SJCRH30 (cell line): ENCODE data around the gene IL1RN. TPM values are rescaled to one million over a fixed set of nuclear protein-coding genes. Genes with fewer than 3 reads are reported as not detected.

Experiments used
- DNase-seq, 2 experiments: peaks; one replicate each; pipeline ENCODE4 v3.0.0-alpha.2; 2015 to 2020
- H3K27ac ChIP-seq: fragments of 250-450 bp; sonication (Bioruptor Pico); 2 replicates; pipeline ENCODE4 v1.5.1; 2020; ENCODE audit warnings: mild to moderate bottlenecking, moderate library complexity
- H3K27me3 ChIP-seq: fragments of 250-450 bp; sonication (Bioruptor Pico); 2 replicates; pipeline ENCODE4 v1.5.1; 2020; ENCODE audit warnings: mild to moderate bottlenecking, moderate library complexity
- H3K36me3 ChIP-seq: fragments of 250-450 bp; sonication (Bioruptor Pico); 2 replicates; pipeline ENCODE4 v1.5.1; 2020; ENCODE audit warnings: mild to moderate bottlenecking, moderate library complexity
- H3K4me1 ChIP-seq: fragments of 250-450 bp; sonication (Bioruptor Pico); 2 replicates; pipeline ENCODE4 v1.5.1; 2020; ENCODE audit warnings: mild to moderate bottlenecking, moderate library complexity
- H3K4me3 ChIP-seq: fragments of 250-450 bp; sonication (Bioruptor Pico); 2 replicates; pipeline ENCODE4 v1.5.1; 2020; ENCODE audit warnings: mild to moderate bottlenecking, moderate library complexity
- H3K9me3 ChIP-seq: fragments of 250-450 bp; sonication (Bioruptor Pico); replicated peaks from 2 replicates; pipeline ENCODE4 v1.5.1; 2020; ENCODE audit warnings: mild to moderate bottlenecking, moderate library complexity
- total RNA-seq: library from RNA; depleted of rRNA; stranded (reverse); fragments of >200 nt; shearing (Covaris generic); gene quantifications from 2 replicates; pipeline ENCODE4 v1.2.3, GENCODE V29; 2014; rRNA removed

IL1RN gene, protein sequence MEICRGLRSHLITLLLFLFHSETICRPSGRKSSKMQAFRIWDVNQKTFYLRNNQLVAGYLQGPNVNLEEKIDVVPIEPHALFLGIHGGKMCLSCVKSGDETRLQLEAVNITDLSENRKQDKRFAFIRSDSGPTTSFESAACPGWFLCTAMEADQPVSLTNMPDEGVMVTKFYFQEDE
- total RNA-seq: not detected in 2 replicates

DNA sequence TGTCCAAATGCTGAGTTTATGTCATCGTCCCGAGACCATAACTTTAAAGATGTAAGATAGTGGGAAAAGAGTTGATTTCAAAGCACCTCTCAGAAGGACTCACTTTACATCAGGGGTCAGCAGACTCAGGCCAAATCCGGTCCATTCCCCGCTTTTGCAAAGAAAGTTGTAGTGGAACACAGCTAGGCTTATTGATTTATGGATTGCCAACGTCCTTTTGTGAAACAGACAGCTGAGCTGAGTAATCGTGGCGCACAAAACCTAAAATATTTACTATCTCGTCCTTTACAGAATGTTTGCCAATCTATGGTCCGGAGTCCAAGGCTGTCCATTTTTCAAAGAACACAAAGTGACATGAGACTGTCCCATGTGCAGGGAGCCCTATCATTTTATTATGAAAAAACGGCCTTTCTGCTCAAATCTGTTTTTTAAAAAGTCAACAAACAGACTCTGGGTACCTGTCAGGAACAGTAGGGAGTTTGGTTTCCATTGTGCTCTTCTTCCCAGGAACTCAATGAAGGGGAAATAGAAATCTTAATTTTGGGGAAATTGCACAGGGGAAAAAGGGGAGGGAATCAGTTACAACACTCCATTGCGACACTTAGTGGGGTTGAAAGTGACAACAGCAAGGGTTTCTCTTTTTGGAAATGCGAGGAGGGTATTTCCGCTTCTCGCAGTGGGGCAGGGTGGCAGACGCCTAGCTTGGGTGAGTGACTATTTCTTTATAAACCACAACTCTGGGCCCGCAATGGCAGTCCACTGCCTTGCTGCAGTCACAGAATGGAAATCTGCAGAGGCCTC, at the start of gene IL1RN:
Gene IL1RN (plus strand): TSS at position 754 of the 801 bp plus-strand sequence. CDS start 27 bp downstream, at position 781.
- no peak within 1 kb of the TSS for H3K4me3 ChIP-seq
- no peaks in the 10 kb centered on the region for H3K4me1 ChIP-seq
- H3K27me3 ChIP-seq: peaks cover 7% of the 10 kb centered on the region; the same call in 1 of the 2 replicates
- no peaks in the 10 kb centered on the region for H3K36me3 ChIP-seq
- no peaks in the 10 kb centered on the region for H3K9me3 ChIP-seq
- H3K27ac ChIP-seq: no peak within 1 kb of the TSS
- no peak for DNase-seq

DNA sequence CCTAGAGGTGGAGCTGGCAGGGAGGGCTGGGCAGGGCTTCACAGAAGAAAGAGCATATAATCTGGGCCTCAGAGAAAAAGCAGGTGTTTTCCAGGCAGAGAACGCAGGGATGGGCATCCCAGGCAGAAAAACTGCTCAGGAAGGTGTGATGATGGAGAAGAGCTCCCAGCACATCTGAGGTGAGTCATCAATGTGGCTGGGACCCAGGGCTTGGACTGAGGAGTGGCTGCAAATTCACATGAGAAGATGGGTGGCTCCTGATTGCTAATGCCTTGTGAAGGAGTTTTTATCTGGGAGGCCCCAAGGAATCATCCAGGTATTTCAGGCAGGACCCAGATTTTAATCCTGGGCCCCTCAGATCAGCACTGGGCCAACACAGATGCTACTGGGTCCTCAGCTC, 49.5 kb upstream of the IL1RN start:
- H3K9me3 ChIP-seq: no peaks in the 10 kb centered on the region
- no peak for DNase-seq
- no peaks in the 10 kb centered on the region for H3K27me3 ChIP-seq
- H3K4me3 ChIP-seq: no peak overlapping the region
- H3K27ac ChIP-seq: no peak overlapping the region
- no peaks in the 10 kb centered on the region for H3K4me1 ChIP-seq
- H3K36me3 ChIP-seq: no peaks in the 10 kb centered on the region

DNA sequence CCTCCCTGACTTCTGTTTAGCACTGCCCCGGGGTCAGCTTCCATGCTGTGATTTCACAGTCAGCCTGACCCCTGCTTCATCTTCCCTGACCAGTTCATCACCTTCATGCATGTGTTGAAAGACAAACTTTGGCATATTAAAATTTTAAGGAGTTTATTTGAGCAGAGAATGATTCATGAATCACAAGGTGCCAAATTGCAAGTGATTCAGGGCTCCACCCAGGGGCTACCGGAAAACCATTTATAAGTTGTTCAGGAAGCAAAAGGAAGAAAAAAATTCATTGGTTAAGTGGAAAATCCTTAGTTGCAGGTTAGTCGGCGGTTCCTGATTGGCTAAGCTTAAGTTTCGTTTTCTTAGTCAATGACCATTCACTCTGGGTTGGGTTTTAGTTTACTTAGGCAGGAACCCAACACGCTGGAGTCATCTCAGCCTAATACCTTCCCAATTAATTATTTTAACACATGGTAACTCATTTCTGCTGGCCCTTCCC, 49.0 kb upstream of the IL1RN start:
- H3K36me3 ChIP-seq: no peaks in the 10 kb centered on the region
- H3K27ac ChIP-seq: no peak overlapping the region
- no peaks in the 10 kb centered on the region for H3K4me1 ChIP-seq
- no peaks in the 10 kb centered on the region for H3K27me3 ChIP-seq
- no peaks in the 10 kb centered on the region for H3K9me3 ChIP-seq
- DNase-seq: no peak
- no peak overlapping the region for H3K4me3 ChIP-seq

DNA sequence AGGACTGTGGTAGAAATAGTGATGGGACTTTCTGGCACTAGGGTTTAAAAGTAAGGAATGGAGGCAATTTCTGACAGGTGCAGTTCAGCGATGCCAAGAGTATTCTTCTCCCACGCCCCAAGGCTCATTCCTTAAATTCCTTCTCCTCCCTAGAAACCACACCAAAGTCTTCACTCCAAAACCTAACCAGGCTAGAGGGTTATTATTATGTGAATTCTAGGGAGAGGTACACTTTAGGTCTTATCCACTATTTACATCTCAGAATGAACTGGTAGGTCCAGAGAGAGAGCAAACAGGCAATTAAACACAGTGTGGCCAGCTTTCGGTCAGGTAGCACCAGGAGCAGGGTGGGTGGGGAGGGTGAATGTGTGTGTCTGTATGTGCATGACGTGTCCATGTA, 48.3 kb upstream of the IL1RN start:
- Histone ChIP-seq H3K36me3 (no peaks in the 10 kb centered on the region), H3K9me3 (no peaks in the 10 kb centered on the region), H3K4me3 (no peak overlapping the region), H3K27me3 (no peaks in the 10 kb centered on the region), H3K4me1 (no peaks in the 10 kb centered on the region), H3K27ac (no peak overlapping the region)
- DNase-seq: no peak

DNA sequence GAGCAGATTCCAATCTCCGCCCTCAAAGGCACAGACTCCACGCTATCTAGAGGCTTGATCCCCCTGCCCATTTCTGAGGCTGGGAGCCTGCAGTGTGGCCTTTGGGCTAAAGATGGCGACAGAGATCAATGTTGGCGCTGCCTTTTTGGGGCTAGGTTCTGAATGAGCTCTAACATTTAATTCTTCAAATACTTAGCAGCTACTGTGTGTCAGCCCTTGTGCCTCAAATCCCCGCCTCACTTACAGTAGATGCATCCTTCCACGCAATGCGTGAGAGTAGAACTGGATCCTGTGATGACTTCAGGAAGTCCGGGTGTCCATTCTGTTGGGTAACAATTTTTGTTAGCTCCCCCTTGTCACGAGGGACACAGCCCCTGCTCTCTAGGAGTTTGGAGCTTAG, 47.3 kb upstream of the IL1RN start:
- peak; percentile 23 to 67 for DNase-seq
- Histone ChIP-seq H3K27me3 (no peaks in the 10 kb centered on the region), H3K9me3 (no peaks in the 10 kb centered on the region)

DNA sequence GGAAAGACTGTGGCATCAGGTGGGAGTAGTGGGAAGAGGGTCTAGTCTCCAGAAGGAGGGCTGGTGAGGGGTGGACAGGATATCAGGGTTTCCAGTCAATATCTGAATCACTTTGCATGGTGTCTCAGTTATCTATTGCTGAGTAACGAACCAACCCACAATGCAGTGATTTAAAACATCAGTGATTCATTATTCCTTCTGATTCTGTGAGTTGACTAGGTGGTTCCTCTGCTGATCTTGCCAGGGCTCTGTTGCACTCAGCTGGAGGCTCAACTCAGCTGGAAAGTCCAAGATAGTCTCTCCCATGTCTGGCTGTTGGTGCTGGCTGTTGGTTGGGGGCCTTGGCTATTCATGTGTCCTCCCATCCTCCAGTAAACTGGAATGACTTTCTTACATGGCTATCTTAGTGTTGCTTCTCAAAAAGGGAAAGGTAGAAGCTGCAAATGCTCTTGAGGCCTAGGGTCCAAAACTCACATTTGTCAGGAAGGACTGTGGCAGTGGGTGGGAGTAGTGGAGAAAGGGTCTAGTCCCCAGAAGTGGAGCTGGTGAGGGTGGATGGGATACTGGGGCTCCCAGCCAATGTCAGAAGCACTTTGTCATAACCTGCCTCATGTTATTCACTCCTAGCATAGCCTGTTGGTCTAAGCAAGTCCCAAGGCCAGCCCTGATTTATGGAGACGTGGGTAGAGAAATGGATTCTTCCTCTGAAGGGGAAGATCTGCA, 45.7 kb upstream of the IL1RN start:
- DNase-seq: no peak
- Histone ChIP-seq H3K27me3 (no peaks in the 10 kb centered on the region), H3K36me3 (no peaks in the 10 kb centered on the region), H3K4me3 (no peak overlapping the region), H3K4me1 (no peaks in the 10 kb centered on the region), H3K27ac (no peak overlapping the region), H3K9me3 (no peaks in the 10 kb centered on the region)

More for the DNA sequence above, 47.3 kb upstream of the IL1RN start:
- Histone ChIP-seq H3K27ac (no peak overlapping the region), H3K36me3 (no peaks in the 10 kb centered on the region), H3K4me3 (no peak overlapping the region), H3K4me1 (no peaks in the 10 kb centered on the region)

DNA sequence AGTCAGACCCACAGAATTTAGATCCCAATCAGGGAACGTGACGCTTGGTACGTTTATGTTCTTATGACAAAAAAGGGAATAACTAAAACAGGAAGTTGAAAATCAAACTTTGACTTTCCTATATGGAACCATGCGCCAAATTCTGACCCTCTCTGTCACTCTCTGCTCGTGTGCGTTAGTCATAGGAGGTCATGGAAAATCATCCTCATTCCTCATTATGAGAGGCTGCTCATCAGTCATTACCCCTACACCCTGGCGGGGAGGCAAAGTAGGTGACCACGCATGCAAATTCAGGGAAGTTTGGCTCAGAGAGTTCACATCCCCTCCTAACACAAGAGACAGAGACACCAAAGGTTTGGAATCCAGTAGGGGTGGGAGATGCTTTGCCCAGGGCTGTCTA, 44.1 kb upstream of the IL1RN start:
- no peak overlapping the region for H3K27ac ChIP-seq
- no peaks in the 10 kb centered on the region for H3K27me3 ChIP-seq
- no peaks in the 10 kb centered on the region for H3K9me3 ChIP-seq
- no peaks in the 10 kb centered on the region for H3K4me1 ChIP-seq
- no peak for DNase-seq
- H3K36me3 ChIP-seq: no peaks in the 10 kb centered on the region
- no peak overlapping the region for H3K4me3 ChIP-seq

DNA sequence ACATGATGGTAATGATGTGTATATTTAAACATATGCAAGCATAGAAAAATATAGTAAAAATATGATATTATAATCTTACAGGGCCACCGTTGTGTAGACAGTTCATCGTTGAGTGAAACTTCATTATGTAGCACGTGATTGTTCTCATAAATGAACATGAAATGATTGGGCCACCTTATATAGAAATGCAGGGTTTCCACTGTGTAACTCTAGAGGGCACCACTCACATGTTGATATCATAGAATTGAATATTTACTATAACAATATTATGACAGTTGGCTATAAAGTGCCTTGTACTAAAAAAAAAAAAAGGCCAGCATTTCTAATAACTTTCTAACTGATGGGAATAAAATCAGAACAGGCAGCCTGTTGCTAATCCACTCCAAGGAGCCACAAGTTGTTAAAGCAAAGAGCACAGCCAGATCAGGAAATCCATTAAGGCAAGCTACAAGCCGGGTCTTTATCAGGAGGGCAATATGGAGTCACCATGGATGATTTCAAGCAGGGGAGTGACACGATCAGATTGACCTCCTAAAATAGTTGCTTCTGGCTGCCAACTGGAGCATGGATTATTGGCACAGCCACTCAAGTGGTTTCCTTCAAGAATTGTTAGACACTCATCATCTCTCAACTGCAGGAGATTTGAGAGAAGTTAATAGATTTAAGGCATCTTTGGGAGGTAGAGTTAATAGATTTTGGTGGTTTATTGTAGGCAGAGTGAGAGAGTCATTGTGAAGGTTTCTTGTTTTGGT, 43.0 kb upstream of the IL1RN start:
- Histone ChIP-seq H3K27me3 (no peaks in the 10 kb centered on the region), H3K4me3 (no peak overlapping the region), H3K9me3 (no peaks in the 10 kb centered on the region), H3K4me1 (no peaks in the 10 kb centered on the region), H3K36me3 (no peaks in the 10 kb centered on the region), H3K27ac (no peak overlapping the region)
- peak in 1 of 2 experiments; percentile 23 for DNase-seq

DNA sequence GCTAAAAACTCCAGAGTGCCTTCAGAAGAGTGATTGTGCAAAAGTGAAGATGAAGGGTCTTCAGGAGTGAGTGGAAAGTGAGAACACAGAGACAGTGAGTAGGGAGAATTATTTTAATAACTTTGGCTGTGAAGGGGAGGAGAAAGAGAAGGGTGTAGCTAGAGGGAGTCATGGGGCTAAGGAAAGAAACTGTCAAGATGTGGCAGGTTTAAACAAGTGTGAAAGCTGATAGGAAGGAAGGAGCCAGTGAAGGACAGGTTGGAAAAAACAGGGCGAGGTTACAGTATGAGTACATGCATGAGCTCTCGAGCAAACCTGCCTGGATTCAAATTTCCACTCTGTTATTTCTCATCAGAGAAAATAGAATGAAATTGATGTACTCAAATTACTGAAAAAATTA, 41.9 kb upstream of the IL1RN start:
- H3K4me1 ChIP-seq: no peaks in the 10 kb centered on the region

DNA sequence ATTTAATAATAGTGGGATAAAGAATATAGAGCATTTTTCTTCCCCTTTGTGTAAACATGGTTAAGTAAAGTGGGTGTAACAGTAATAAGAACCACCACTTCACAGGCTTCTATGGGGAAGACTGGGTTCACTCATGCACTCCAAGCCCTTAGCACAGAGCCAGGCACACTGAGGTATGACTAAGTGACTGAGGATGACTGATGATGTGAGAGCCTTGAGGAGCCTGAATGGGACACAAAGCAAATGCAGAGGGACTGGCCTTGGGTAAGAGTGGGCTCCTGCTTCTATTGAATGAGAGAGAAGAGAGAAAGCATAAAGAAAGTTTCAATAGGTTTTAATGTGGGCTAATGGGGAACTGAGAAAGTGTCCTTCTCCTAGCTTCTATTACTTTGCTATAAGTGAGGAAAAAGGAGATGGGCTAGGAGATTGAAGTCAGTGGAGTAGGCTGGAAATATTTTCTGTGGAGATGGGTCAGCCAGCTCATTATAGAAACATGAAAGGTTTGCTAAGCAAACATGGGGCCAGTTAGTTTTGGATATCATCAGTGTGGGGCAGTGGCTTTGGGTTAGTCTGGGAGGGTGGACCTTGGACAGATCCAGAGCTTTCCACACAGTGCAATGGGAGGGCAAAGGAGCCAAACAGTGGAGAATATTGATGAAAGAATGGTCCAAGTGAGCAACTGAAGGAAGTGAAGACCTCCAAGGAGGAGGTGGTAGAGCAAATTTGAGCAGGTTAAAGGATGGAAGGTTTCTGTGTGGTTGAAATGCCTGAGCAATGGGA, 39.0 kb upstream of the IL1RN start:
- Histone ChIP-seq H3K4me1 (no peaks in the 10 kb centered on the region), H3K4me3 (no peak overlapping the region), H3K36me3 (no peaks in the 10 kb centered on the region), H3K9me3 (no peaks in the 10 kb centered on the region), H3K27me3 (no peaks in the 10 kb centered on the region), H3K27ac (no peak overlapping the region)
- no peak for DNase-seq

More for the DNA sequence above, 41.9 kb upstream of the IL1RN start:
- Histone ChIP-seq H3K27ac (no peak overlapping the region), H3K27me3 (no peaks in the 10 kb centered on the region), H3K9me3 (no peaks in the 10 kb centered on the region), H3K36me3 (no peaks in the 10 kb centered on the region), H3K4me3 (no peak overlapping the region)
- DNase-seq: no peak

DNA sequence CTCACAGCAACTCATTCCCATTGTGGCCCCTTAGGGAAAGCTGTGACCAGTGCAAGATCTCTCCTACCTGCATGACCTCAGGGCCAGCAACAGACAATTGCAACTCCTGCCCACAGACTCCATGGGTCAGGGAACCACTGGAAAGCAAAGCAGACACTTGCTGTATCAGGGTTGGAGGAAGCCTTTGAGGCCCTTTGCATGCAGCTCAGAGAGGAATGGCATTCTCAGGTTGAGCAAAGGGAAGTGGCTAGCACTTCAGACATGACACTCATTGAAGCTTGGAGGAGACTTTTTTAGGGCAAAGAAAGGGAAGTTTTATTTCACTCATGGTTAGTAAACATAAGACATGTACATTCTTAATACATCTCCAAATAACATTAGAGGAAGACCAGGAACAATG, 37.5 kb upstream of the IL1RN start:
- no peak for DNase-seq
- Histone ChIP-seq H3K4me1 (no peaks in the 10 kb centered on the region), H3K27ac (no peak overlapping the region), H3K36me3 (no peaks in the 10 kb centered on the region), H3K4me3 (no peak overlapping the region), H3K27me3 (no peaks in the 10 kb centered on the region), H3K9me3 (no peaks in the 10 kb centered on the region)

DNA sequence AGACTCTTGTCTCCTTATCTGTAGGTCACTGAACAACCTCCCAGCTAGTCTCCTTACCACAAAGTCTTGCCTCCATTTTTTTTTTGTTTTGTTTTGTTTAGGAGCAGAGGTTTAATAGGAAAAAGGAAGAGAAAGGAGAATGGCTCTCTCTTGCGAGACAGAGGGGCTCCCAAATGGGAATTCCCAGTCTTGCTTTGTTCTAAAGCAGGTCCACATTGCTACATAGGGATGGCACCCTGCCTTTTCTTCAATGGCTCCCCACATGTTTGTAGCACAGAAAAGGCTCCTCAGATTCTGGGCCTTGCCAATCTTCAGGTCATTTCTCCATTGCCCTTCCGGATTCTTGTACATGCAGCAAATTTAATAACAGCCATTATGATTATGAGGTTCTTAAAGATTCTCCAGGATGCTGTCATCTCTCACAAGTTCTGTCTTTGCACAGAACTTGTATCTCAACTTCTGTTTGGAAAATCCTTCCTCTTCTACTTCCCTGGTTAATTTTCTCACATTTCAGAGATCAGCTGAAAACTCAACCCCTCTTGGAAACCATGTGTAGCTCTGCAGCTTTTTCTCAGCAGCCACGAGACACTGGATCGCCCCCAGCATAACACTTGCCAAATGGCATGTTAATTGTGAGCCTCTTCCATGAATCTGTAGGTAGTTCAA, 36.0 kb upstream of the IL1RN start:
- Histone ChIP-seq H3K4me3 (no peak overlapping the region), H3K4me1 (no peaks in the 10 kb centered on the region), H3K36me3 (no peaks in the 10 kb centered on the region), H3K27ac (no peak overlapping the region), H3K27me3 (no peaks in the 10 kb centered on the region), H3K9me3 (no peaks in the 10 kb centered on the region)
- DNase-seq: no peak

DNA sequence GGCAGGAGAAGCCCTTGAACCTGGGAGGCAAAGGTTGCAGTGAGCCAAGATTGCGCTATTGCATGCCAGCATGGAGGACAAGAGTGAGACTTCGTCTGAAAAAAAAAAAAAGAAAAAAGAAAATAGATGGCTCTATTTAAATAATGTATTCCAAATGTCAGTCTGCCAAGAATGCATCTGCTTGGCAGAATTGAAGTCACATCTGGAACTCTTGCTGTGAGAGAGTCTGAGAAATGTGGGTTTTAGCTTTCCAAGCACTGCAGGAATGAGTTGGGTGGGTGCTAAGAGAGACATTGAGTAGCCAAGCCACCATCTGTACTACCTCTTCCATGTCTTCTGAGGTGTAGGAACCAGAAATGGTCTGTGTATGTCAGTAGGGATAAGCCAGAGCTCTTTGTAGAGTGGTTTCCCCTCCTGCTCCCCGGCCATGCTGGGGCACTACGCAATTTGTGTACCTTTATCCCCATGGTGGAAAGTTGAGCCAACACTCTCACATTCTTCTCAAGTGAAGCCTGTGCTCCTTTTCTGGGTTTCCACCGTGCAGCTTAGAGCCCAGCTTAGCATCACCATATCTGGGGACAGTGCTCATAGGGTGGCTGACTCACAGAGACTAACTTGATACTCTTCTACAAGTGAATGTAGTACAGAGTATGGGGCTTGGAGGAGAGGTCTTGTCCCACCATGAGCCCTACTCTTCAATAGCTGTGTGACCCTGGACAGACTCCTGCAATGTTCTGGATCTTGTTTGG, 34.4 kb upstream of the IL1RN start:
- H3K36me3 ChIP-seq: no peaks in the 10 kb centered on the region
- H3K27me3 ChIP-seq: no peaks in the 10 kb centered on the region
- no peak overlapping the region for H3K4me3 ChIP-seq

More for the DNA sequence above, 34.4 kb upstream of the IL1RN start:
- Histone ChIP-seq H3K9me3 (no peaks in the 10 kb centered on the region), H3K4me1 (no peaks in the 10 kb centered on the region), H3K27ac (no peak overlapping the region)
- no peak for DNase-seq
